ENCODE measurements around the gene FOXJ1.

FOXJ1 gene

GRCh38 chr17:76139801-76140660 is 1.0 kb downstream of the FOXJ1 start:
- H3K4me3 ChIP-seq (ENCODE audit: insufficient read length, low read depth), result peak overlapping the region; percentile 27
- peaks cover 48% of the 10 kb centered on the region for H3K4me1 ChIP-seq (ENCODE audit: insufficient read depth, insufficient read length)

GRCh38 chr17:76138896-76139752 is 1.9 kb downstream of the FOXJ1 start:
- DNase-seq (ENCODE audit: low read depth, low spot score), result no peak
- Histone ChIP-seq H3K9ac (ENCODE audit: insufficient read length, low read depth) (peak overlapping the region; percentile 34), H3K36me3 (ENCODE audit: insufficient read depth, insufficient read length, low read length) (no peaks in the 10 kb centered on the region), H3K4me1 (ENCODE audit: insufficient read depth, insufficient read length) (peaks cover 50% of the 10 kb centered on the region), H3K9me3 (ENCODE audit: insufficient read depth, low read length) (no peaks in the 10 kb centered on the region), H3K4me3 (ENCODE audit: insufficient read length, low read depth) (peak overlapping the region; percentile 27), H3K27me3 (ENCODE audit: insufficient read depth, insufficient read length) (peaks cover 100% of the 10 kb centered on the region)
- TF ChIP-seq ZNF274 (IDR thresholded peaks at IDR 0.05; ENCODE audit: low read depth, low read length) (no peak), SUZ12 (IDR thresholded peaks at IDR 0.05; ENCODE audit: extremely low read depth, insufficient read depth, insufficient read length) (peak; percentile 75)

More at GRCh38 chr17:76139801-76140660, 1.0 kb downstream of the FOXJ1 start:
- Histone ChIP-seq H3K9ac (ENCODE audit: insufficient read length, low read depth) (peak overlapping the region; percentile 65), H3K36me3 (ENCODE audit: insufficient read depth, insufficient read length, low read length) (no peaks in the 10 kb centered on the region), H3K27me3 (ENCODE audit: insufficient read depth, insufficient read length) (peaks cover 95% of the 10 kb centered on the region), H3K9me3 (ENCODE audit: insufficient read depth, low read length) (no peaks in the 10 kb centered on the region)
- no peak for TF ChIP-seq ZNF274 (IDR thresholded peaks at IDR 0.05; ENCODE audit: low read depth, low read length)
- no peak for TF ChIP-seq YY1 (IDR thresholded peaks at IDR 0.05; ENCODE audit: insufficient read depth, insufficient read length)
- TF ChIP-seq SUZ12 (IDR thresholded peaks at IDR 0.05; ENCODE audit: extremely low read depth, insufficient read depth, insufficient read length), result no peak
- no peak for DNase-seq (ENCODE audit: low read depth, low spot score)

GRCh38 chr17:76138234-76138895 is 2.7 kb downstream of the FOXJ1 start:
- TF ChIP-seq SUZ12 (IDR thresholded peaks at IDR 0.05; ENCODE audit: extremely low read depth, insufficient read depth, insufficient read length), result peak; percentile 14
- TF ChIP-seq YY1 (IDR thresholded peaks at IDR 0.05; ENCODE audit: insufficient read depth, insufficient read length), result no peak
- TF ChIP-seq ZNF274 (IDR thresholded peaks at IDR 0.05; ENCODE audit: low read depth, low read length), result no peak
- Histone ChIP-seq H3K36me3 (ENCODE audit: insufficient read depth, insufficient read length, low read length) (no peaks in the 10 kb centered on the region), H3K4me3 (ENCODE audit: insufficient read length, low read depth) (peak overlapping the region; percentile 13), H3K9me3 (ENCODE audit: insufficient read depth, low read length) (no peaks in the 10 kb centered on the region), H3K9ac (ENCODE audit: insufficient read length, low read depth) (peak overlapping the region; percentile 69), H3K4me1 (ENCODE audit: insufficient read depth, insufficient read length) (peaks cover 48% of the 10 kb centered on the region), H3K27me3 (ENCODE audit: insufficient read depth, insufficient read length) (peaks cover 100% of the 10 kb centered on the region)
- no peak for DNase-seq (ENCODE audit: low read depth, low spot score)

GRCh38 chr17:76137351-76138233 is 3.5 kb downstream of the FOXJ1 start:
- TF ChIP-seq ZNF274 (IDR thresholded peaks at IDR 0.05; ENCODE audit: low read depth, low read length), result no peak
- TF ChIP-seq SUZ12 (IDR thresholded peaks at IDR 0.05; ENCODE audit: extremely low read depth, insufficient read depth, insufficient read length), result peak; percentile 67
- H3K36me3 ChIP-seq (ENCODE audit: insufficient read depth, insufficient read length, low read length), result no peaks in the 10 kb centered on the region
- H3K9me3 ChIP-seq (ENCODE audit: insufficient read depth, low read length), result no peaks in the 10 kb centered on the region
- H3K4me3 ChIP-seq (ENCODE audit: insufficient read length, low read depth), result peak overlapping the region; percentile 13
- peaks cover 100% of the 10 kb centered on the region for H3K27me3 ChIP-seq (ENCODE audit: insufficient read depth, insufficient read length)
- no peak for DNase-seq (ENCODE audit: low read depth, low spot score)
- H3K9ac ChIP-seq (ENCODE audit: insufficient read length, low read depth), result peak overlapping the region; percentile 69
- peaks cover 47% of the 10 kb centered on the region for H3K4me1 ChIP-seq (ENCODE audit: insufficient read depth, insufficient read length)

- H3K27me3 ChIP-seq (ENCODE audit: insufficient read depth, insufficient read length), result peaks cover 98% of the 10 kb centered on the region
- peaks cover 46% of the 10 kb centered on the region for H3K4me1 ChIP-seq (ENCODE audit: insufficient read depth, insufficient read length)
- peak; percentile 30 for TF ChIP-seq SUZ12 (IDR thresholded peaks at IDR 0.05; ENCODE audit: extremely low read depth, insufficient read depth, insufficient read length)
- no peak for TF ChIP-seq YY1 (IDR thresholded peaks at IDR 0.05; ENCODE audit: insufficient read depth, insufficient read length)
Measured at GRCh38 chr17:76137001-76137350, 4.1 kb downstream of the FOXJ1 start.

GRCh38 chr17:76136276-76137000 is 4.6 kb downstream of the FOXJ1 start:
- peaks cover 98% of the 10 kb centered on the region for H3K27me3 ChIP-seq (ENCODE audit: insufficient read depth, insufficient read length)
- no peak for DNase-seq (ENCODE audit: low read depth, low spot score)
- peaks cover 44% of the 10 kb centered on the region for H3K4me1 ChIP-seq (ENCODE audit: insufficient read depth, insufficient read length)
- no peaks in the 10 kb centered on the region for H3K36me3 ChIP-seq (ENCODE audit: insufficient read depth, insufficient read length, low read length)
- H3K9me3 ChIP-seq (ENCODE audit: insufficient read depth, low read length), result no peaks in the 10 kb centered on the region
- H3K4me3 ChIP-seq (ENCODE audit: insufficient read length, low read depth), result no peak overlapping the region
- H3K9ac ChIP-seq (ENCODE audit: insufficient read length, low read depth), result no peak overlapping the region
- no peak for TF ChIP-seq ZNF274 (IDR thresholded peaks at IDR 0.05; ENCODE audit: low read depth, low read length)

More at GRCh38 chr17:76137001-76137350, 4.1 kb downstream of the FOXJ1 start:
- Histone ChIP-seq H3K36me3 (ENCODE audit: insufficient read depth, insufficient read length, low read length) (no peaks in the 10 kb centered on the region), H3K9me3 (ENCODE audit: insufficient read depth, low read length) (no peaks in the 10 kb centered on the region), H3K4me3 (ENCODE audit: insufficient read length, low read depth) (peak overlapping the region; percentile 2), H3K9ac (ENCODE audit: insufficient read length, low read depth) (peak overlapping the region; percentile 69)
- DNase-seq (ENCODE audit: low read depth, low spot score), result no peak
